CD14-positive monocyte (primary cell): ENCODE data around the gene ANKRD53. TPM values are rescaled to one million over a fixed set of nuclear protein-coding genes. Genes with fewer than 3 reads are reported as not detected.
A peak's percentile ranks its signal among the peaks of the same experiment; 100 is the strongest.

Source experiments
- DNase-seq, 3 donors: peaks; one replicate each; pipeline ENCODE4 v3.0.0-alpha.2; 2011 to 2022
- H2AFZ ChIP-seq: 2 replicates; pipeline ENCODE4 v1.6.0; 2012; ENCODE audit warnings: mild to moderate bottlenecking, low read depth, low read length, inconsistent platforms; ENCODE audit not compliant: insufficient read depth, poor library complexity, severe bottlenecking
- H3K27ac ChIP-seq, 2 donors: 1 replicate in 1 of 2; 2 replicates in 1 of 2; pipeline ENCODE4 v1.5.1; 2012 to 2013; ENCODE audit warnings: low read length in 2 of 2, control low read depth in 1 of 2, inconsistent platforms in 1 of 2, low read depth in 1 of 2, mild to moderate bottlenecking in 1 of 2
- H3K27me3 ChIP-seq, 2 donors: one replicate each; pipeline versions ENCODE4 v1.6.0 to v1.6.1; 2011 to 2013; ENCODE audit warnings: low read length in 2 of 2; ENCODE audit not compliant: control insufficient read depth in 2 of 2, insufficient read depth in 2 of 2
- H3K36me3 ChIP-seq, 2 donors: replicated peaks in 1 of 2; 1 replicate in 1 of 2; 2 replicates in 1 of 2; pipeline versions ENCODE4 v1.5.1 to v1.6.1; 2012 to 2013; ENCODE audit warnings: low read length in 2 of 2, control low read depth in 1 of 2, inconsistent platforms in 1 of 2, mild to moderate bottlenecking in 1 of 2; ENCODE audit not compliant: insufficient read depth in 2 of 2, control insufficient read depth in 1 of 2
- H3K4me1 ChIP-seq, 2 donors: 1 replicate in 1 of 2; 2 replicates in 1 of 2; pipeline versions ENCODE4 v1.5.1 to v1.6.1; 2012 to 2013; ENCODE audit warnings: low read length in 2 of 2, control low read depth in 1 of 2, inconsistent platforms in 1 of 2, mild to moderate bottlenecking in 1 of 2, moderate library complexity in 1 of 2; ENCODE audit not compliant: insufficient read depth in 2 of 2, control insufficient read depth in 1 of 2
- H3K4me2 ChIP-seq: replicated peaks from 2 replicates; pipeline ENCODE3; 2012; ENCODE audit warnings: low read length, moderate library complexity, mild to moderate bottlenecking; ENCODE audit not compliant: poor library complexity, severe bottlenecking; ENCODE audit errors: extremely low read depth
- H3K4me3 ChIP-seq, 3 experiments: fragments of 200-600 bp in 1 of 3; sonication (generic) in 1 of 3; replicated peaks in 1 of 3; 1 replicate in 2 of 3; 2 replicates in 1 of 3; pipeline ENCODE4 v1.5.1; 2011 to 2013; ENCODE audit warnings: low read length in 3 of 3, mild to moderate bottlenecking in 3 of 3, control low read depth in 2 of 3, low read depth in 2 of 3, inconsistent platforms in 1 of 3, moderate library complexity in 1 of 3
- H3K79me2 ChIP-seq: 2 replicates; pipeline ENCODE4 v1.6.0; 2012; ENCODE audit warnings: mild to moderate bottlenecking, control low read depth, inconsistent platforms, low read length, moderate library complexity; ENCODE audit not compliant: insufficient read depth
- H3K9ac ChIP-seq: 2 replicates; pipeline ENCODE4 v1.6.0; 2017; ENCODE audit warnings: low read length, mild to moderate bottlenecking; ENCODE audit not compliant: insufficient read depth, poor library complexity, severe bottlenecking
- H3K9me3 ChIP-seq, 2 donors: replicated peaks in 1 of 2; 1 replicate in 1 of 2; 2 replicates in 1 of 2; pipeline versions ENCODE4 v1.5.1 to v1.6.1; 2012 to 2013; ENCODE audit warnings: low read length in 2 of 2, control low read depth in 1 of 2; ENCODE audit not compliant: control insufficient read depth in 1 of 2, insufficient read depth in 1 of 2
- H4K20me1 ChIP-seq: 2 replicates; pipeline ENCODE4 v1.6.0; 2012; ENCODE audit warnings: mild to moderate bottlenecking, low read length, control low read depth, moderate library complexity; ENCODE audit not compliant: insufficient read depth
- H3K27ac Mint-ChIP-seq, 7 donors: one replicate each; pipeline ENCODE4 v1.8.0; 2020; ENCODE audit warnings: mild to moderate bottlenecking in 7 of 7, mixed read lengths in 7 of 7, moderate library complexity in 6 of 7, inconsistent platforms in 2 of 7
- H3K27me3 Mint-ChIP-seq, 3 donors: one replicate each; pipeline ENCODE4 v1.8.0; 2021 to 2022; ENCODE audit warnings: low read depth in 3 of 3, mild to moderate bottlenecking in 3 of 3, mixed read lengths in 3 of 3, moderate library complexity in 3 of 3, inconsistent platforms in 1 of 3
- H3K36me3 Mint-ChIP-seq, 2 donors: one replicate each; pipeline ENCODE4 v1.8.0; 2020; ENCODE audit warnings: mixed read lengths in 2 of 2, inconsistent platforms in 1 of 2, mild to moderate bottlenecking in 1 of 2
- H3K4me1 Mint-ChIP-seq: one replicate; pipeline ENCODE4 v1.8.0; 2020; ENCODE audit warnings: mild to moderate bottlenecking, mixed read lengths
- H3K4me3 Mint-ChIP-seq, 2 donors: one replicate each; pipeline ENCODE4 v1.8.0; 2020; ENCODE audit warnings: mild to moderate bottlenecking in 2 of 2, mixed read lengths in 2 of 2, moderate library complexity in 1 of 2
- H3K9me3 Mint-ChIP-seq, 7 donors: one replicate each; pipeline ENCODE4 v1.8.0; 2020 to 2022; ENCODE audit warnings: mixed read lengths in 7 of 7, mild to moderate bottlenecking in 6 of 7, moderate library complexity in 6 of 7, inconsistent platforms in 2 of 7
- WGBS: methylation state at CpG from one replicate; pipeline ENCODE4 v1.1.5; 2013; ENCODE audit warnings: missing lambda C conversion rate; ENCODE audit not compliant: insufficient coverage; 5-methylcytosine and 5-hydroxymethylcytosine counted together
- intact Hi-C, 2 donors: fragments of 100-400 bp; cut with micrococcal nuclease; formaldehyde crosslinking; loops; one replicate each; pipeline versions ENCODE4 v1.15.0 to v1.15.1; 2023
- polyA plus RNA-seq, 3 donors: library from polyadenylated mRNA; depleted of rRNA in 1 of 3; unstranded in 2 of 3; stranded (reverse) in 1 of 3; fragments of 300-500 nt in 2 of 3; fragments of >200 nt in 1 of 3; fragmentation: Illumina TruSeq in 2 of 3; gene quantifications; 1 replicate in 2 of 3; 2 replicates in 1 of 3; pipeline ENCODE4 v1.2.3, GENCODE V29; 2012 to 2021
- TF ChIP-seq, protein P1 (sequence below): fragments of 200-600 bp; IDR thresholded peaks from one replicate; pipeline ENCODE4 v1.8.0; 2022; ENCODE audit warnings: antibody characterized with exemption, mild to moderate bottlenecking

ANKRD53 gene
- polyA plus RNA-seq, 3 donors, result 0.12 TPM; not detected in 2

DNA sequence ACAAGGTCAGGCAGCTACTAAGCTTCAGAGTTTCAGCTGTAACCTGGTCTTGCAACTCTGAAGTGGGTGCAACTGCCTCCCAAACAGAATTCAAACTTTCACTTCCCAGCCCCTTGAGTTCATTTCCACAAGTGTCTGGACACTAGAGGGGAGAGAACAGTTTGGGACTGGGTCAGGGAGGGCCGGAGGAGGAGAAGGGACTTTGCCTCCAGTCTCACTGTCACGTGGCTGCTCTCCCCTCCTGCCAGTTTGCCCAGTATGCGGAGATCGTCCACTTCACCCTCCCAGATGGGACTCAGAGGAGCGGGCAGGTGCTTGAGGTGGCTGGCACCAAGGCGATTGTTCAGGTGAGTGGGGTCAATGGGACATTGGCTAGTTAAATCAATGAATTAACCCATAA, 20.6 kb upstream of the ANKRD53 start:
- H3K36me3 Mint-ChIP-seq, result no peaks in the 10 kb centered on the region
- peaks cover 0 to 1% (median 0%) of the 10 kb centered on the region in 7 donors for H3K9me3 Mint-ChIP-seq
- H3K9me3 ChIP-seq, result no peaks in the 10 kb centered on the region
- no peak overlapping the region for H3K4me3 Mint-ChIP-seq
- H3K9ac ChIP-seq, result no peak overlapping the region
- WGBS, result 80% methylated on average over 2 of the region's 6 CpGs
- H3K4me1 Mint-ChIP-seq, result peaks cover 4% of the 10 kb centered on the region
- H4K20me1 ChIP-seq, result no peaks in the 10 kb centered on the region
- H3K4me1 ChIP-seq, result no peaks in the 10 kb centered on the region
- H3K36me3 ChIP-seq, result no peaks in the 10 kb centered on the region
- no peak overlapping the region for H2AFZ ChIP-seq
- no peaks in the 10 kb centered on the region for H3K79me2 ChIP-seq
- intact Hi-C loops, result no loop called here
- peaks cover 27 to 41% (median 34%) of the 10 kb centered on the region in 3 donors for H3K27me3 Mint-ChIP-seq
- H3K4me2 ChIP-seq, result no peak overlapping the region
- H3K27ac Mint-ChIP-seq, result peak overlapping the region in 1 of 7 donors; percentile 50
- no peak for DNase-seq
- no peak overlapping the region for H3K4me3 ChIP-seq
- H3K27me3 ChIP-seq, result peaks cover 6 to 10% of the 10 kb centered on the region in 2 donors
- H3K27ac ChIP-seq, result no peak overlapping the region
- TF ChIP-seq, protein P1, sequence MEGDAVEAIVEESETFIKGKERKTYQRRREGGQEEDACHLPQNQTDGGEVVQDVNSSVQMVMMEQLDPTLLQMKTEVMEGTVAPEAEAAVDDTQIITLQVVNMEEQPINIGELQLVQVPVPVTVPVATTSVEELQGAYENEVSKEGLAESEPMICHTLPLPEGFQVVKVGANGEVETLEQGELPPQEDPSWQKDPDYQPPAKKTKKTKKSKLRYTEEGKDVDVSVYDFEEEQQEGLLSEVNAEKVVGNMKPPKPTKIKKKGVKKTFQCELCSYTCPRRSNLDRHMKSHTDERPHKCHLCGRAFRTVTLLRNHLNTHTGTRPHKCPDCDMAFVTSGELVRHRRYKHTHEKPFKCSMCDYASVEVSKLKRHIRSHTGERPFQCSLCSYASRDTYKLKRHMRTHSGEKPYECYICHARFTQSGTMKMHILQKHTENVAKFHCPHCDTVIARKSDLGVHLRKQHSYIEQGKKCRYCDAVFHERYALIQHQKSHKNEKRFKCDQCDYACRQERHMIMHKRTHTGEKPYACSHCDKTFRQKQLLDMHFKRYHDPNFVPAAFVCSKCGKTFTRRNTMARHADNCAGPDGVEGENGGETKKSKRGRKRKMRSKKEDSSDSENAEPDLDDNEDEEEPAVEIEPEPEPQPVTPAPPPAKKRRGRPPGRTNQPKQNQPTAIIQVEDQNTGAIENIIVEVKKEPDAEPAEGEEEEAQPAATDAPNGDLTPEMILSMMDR, result no peak

- H3K4me3 Mint-ChIP-seq, result no peak overlapping the region
- peaks cover 3 to 10% of the 10 kb centered on the region in 2 donors for H3K27me3 ChIP-seq
- H3K4me3 ChIP-seq, result no peak overlapping the region
- intact Hi-C loops, result no loop called here
- DNase-seq, result no peak
- 100% methylated on average over 1 of the region's 6 CpGs for WGBS
- H2AFZ ChIP-seq, result no peak overlapping the region
- H3K27me3 Mint-ChIP-seq, result peaks cover 26 to 39% (median 34%) of the 10 kb centered on the region in 3 donors
- no peak overlapping the region for H3K27ac Mint-ChIP-seq
- no peak overlapping the region for H3K27ac ChIP-seq
- TF ChIP-seq, protein P1, result no peak
- no peaks in the 10 kb centered on the region for H3K9me3 ChIP-seq
- H3K4me2 ChIP-seq, result no peak overlapping the region
- H4K20me1 ChIP-seq, result no peaks in the 10 kb centered on the region
- no peaks in the 10 kb centered on the region for H3K79me2 ChIP-seq
- no peaks in the 10 kb centered on the region for H3K36me3 ChIP-seq
- peaks cover 0 to 1% (median 0%) of the 10 kb centered on the region in 7 donors for H3K9me3 Mint-ChIP-seq
- H3K4me1 Mint-ChIP-seq, result peaks cover 4% of the 10 kb centered on the region
- H3K9ac ChIP-seq, result no peak overlapping the region
- H3K4me1 ChIP-seq, result no peaks in the 10 kb centered on the region
- H3K36me3 Mint-ChIP-seq, result no peaks in the 10 kb centered on the region
Measured at GRCh38 chr2:70958759-70959158, 19.7 kb upstream of the ANKRD53 start.
